Stimulated activated CD4-positive, alpha-beta T cell treated with anti-CD3 and anti-CD28 coated beads, Interleukin-1b, Interleukin-23, amount 100 ng/mL, for 4 hours (primary cell): ENCODE measurements around the gene PIAS1.
"Not testable (repeated sequence)": the region's sequence is repeated elsewhere in the genome, so short reads cannot be mapped to it uniquely, and the experiment has no call there.

ENCODE experiments used
- DNase-seq, 2 donors: peaks; one replicate each; pipeline ENCODE4 v3.0.0-alpha.2; 2020; ENCODE audit warnings: low read depth in 2 of 2

PIAS1 gene

GRCh38 chr15:68034719-68035293 lies 19.3 kb upstream of the PIAS1 start:
- no peak for DNase-seq

- no peak for DNase-seq
These were observed 15.9 kb upstream of the PIAS1 start for GRCh38 chr15:68038246-68038645.

- no peak for DNase-seq
These were observed 14.0 kb upstream of the PIAS1 start for GRCh38 chr15:68040144-68040543.

- no peak for DNase-seq
These were observed 11.8 kb upstream of the PIAS1 start for GRCh38 chr15:68042156-68042854.

GRCh38 chr15:68042855-68043222 lies 11.3 kb upstream of the PIAS1 start:
- DNase-seq, result no peak

GRCh38 chr15:68045289-68046265 lies 8.5 kb upstream of the PIAS1 start:
- no peak for DNase-seq

GRCh38 chr15:68047826-68048225 lies 6.3 kb upstream of the PIAS1 start:
- no peak for DNase-seq

GRCh38 chr15:68051109-68051508 lies 3.0 kb upstream of the PIAS1 start:
- no peak for DNase-seq

GRCh38 chr15:68051907-68052306 lies 2.2 kb upstream of the PIAS1 start:
- no peak for DNase-seq

- DNase-seq, result no peak
These were observed 1.7 kb upstream of the PIAS1 start for GRCh38 chr15:68052431-68052830.

- DNase-seq, result no peak
These were observed 1.1 kb upstream of the PIAS1 start for GRCh38 chr15:68053001-68053400.

- peak in 1 of 2 donors; percentile 1 for DNase-seq
These were observed 611 bp downstream of the PIAS1 start for GRCh38 chr15:68054628-68055223.

GRCh38 chr15:68055224-68055705 lies 1.1 kb downstream of the PIAS1 start:
- DNase-seq, result peak; percentile 32 to 36

GRCh38 chr15:68056097-68056865 lies 2.2 kb downstream of the PIAS1 start:
- DNase-seq, result no peak

- DNase-seq, result no peak
These were observed 2.9 kb downstream of the PIAS1 start for GRCh38 chr15:68057034-68057433.

GRCh38 chr15:68057758-68058157 lies 3.6 kb downstream of the PIAS1 start:
- no peak for DNase-seq

GRCh38 chr15:68058970-68059369 lies 4.9 kb downstream of the PIAS1 start:
- DNase-seq, result not testable (repeated sequence)

GRCh38 chr15:68059630-68060029 lies 5.5 kb downstream of the PIAS1 start:
- DNase-seq, result no peak

- DNase-seq, result no peak
These were observed 7.1 kb downstream of the PIAS1 start for GRCh38 chr15:68061171-68061570.

- no peak for DNase-seq
These were observed 7.5 kb downstream of the PIAS1 start for GRCh38 chr15:68061602-68062001.

- no peak for DNase-seq
These were observed 8.1 kb downstream of the PIAS1 start for GRCh38 chr15:68062214-68062613.
